Kidney epithelial cell (primary cell): ENCODE measurements around the gene IL6R. TPM values are rescaled to one million over a fixed set of nuclear protein-coding genes. Genes with fewer than 3 reads are reported as not detected.

Experiments
- DNase-seq: peaks from one replicate; pipeline ENCODE4 v3.0.0-alpha.2; 2010; ENCODE audit warnings: low read depth
- H3K27me3 ChIP-seq: 2 replicates; pipeline ENCODE4 v1.6.0; 2011; ENCODE audit warnings: low read length; ENCODE audit not compliant: control insufficient read depth, insufficient read depth
- H3K36me3 ChIP-seq: 2 replicates; pipeline ENCODE4 v1.5.1; 2011; ENCODE audit warnings: low read length; ENCODE audit not compliant: control insufficient read depth, insufficient read depth
- H3K4me3 ChIP-seq: 2 replicates; pipeline ENCODE4 v1.5.1; 2011; ENCODE audit warnings: low read depth, mild to moderate bottlenecking, control low read depth, low read length
- CTCF ChIP-seq: IDR thresholded peaks from 2 replicates; pipeline ENCODE4 v1.5.1; 2011; ENCODE audit warnings: mild to moderate bottlenecking, moderate library complexity, low read length, control low read depth, inconsistent platforms; ENCODE audit not compliant: insufficient read depth, poor library complexity, severe bottlenecking
- total RNA-seq: library from RNA; depleted of rRNA; stranded (reverse); fragments of >200 nt; gene quantifications from 2 replicates; pipeline ENCODE4 v1.2.3, GENCODE V29; 2015

Gene IL6R
- total RNA-seq, 1 donor from 2014 or later, result 9.6 TPM

- TF ChIP-seq CTCF, result no peak
- no peak for DNase-seq
- peaks cover 47% of the 10 kb centered on the region for H3K27me3 ChIP-seq
Measured at GRCh38 chr1:154503898-154504297, 98.8 kb downstream of the IL6R start.

GRCh38 chr1:154512760-154513159, 107.6 kb downstream of the IL6R start:
- Histone ChIP-seq H3K27me3 (peaks cover 6% of the 10 kb centered on the region), H3K36me3 (no peaks in the 10 kb centered on the region), H3K4me3 (no peak overlapping the region)
- no peak for DNase-seq
- TF ChIP-seq CTCF, result no peak

More at GRCh38 chr1:154503898-154504297, 98.8 kb downstream of the IL6R start:
- Histone ChIP-seq H3K4me3 (no peak overlapping the region), H3K36me3 (no peaks in the 10 kb centered on the region)

GRCh38 chr1:154514066-154514553, 109.0 kb downstream of the IL6R start:
- Histone ChIP-seq H3K27me3 (peaks cover 8% of the 10 kb centered on the region), H3K4me3 (no peak overlapping the region), H3K36me3 (no peaks in the 10 kb centered on the region)
- no peak for TF ChIP-seq CTCF
- DNase-seq, result no peak

GRCh38 chr1:154517661-154518060, 112.5 kb downstream of the IL6R start:
- DNase-seq, result no peak
- H3K4me3 ChIP-seq, result no peak overlapping the region
- no peaks in the 10 kb centered on the region for H3K36me3 ChIP-seq
- peaks cover 15% of the 10 kb centered on the region for H3K27me3 ChIP-seq
- no peak for TF ChIP-seq CTCF

Other genes with a start within 250 kb of the IL6R start
- 434 and 529 TPM in 2 replicates for gene TPM3, start 213.2 kb upstream of the IL6R start, total RNA-seq
- gene CFAP141, start 199.0 kb upstream of the IL6R start, total RNA-seq, result not detected in 2 replicates
- 61.7 and 70.9 TPM in 2 replicates for gene UBAP2L, start 184.4 kb upstream of the IL6R start, total RNA-seq
- 106 and 117 TPM in 2 replicates for gene HAX1, start 132.7 kb upstream of the IL6R start, total RNA-seq
- gene AQP10, start 84.2 kb upstream of the IL6R start, total RNA-seq, result not detected in 2 replicates
- 30.9 and 45.2 TPM in 2 replicates for gene ATP8B2, start 79.8 kb upstream of the IL6R start, total RNA-seq
- not detected in 2 replicates for gene TDRD10, start 96.9 kb downstream of the IL6R start, total RNA-seq
- gene SHE, start 97.1 kb downstream of the IL6R start, total RNA-seq, result under 0.01 TPM in 1 of 2 replicates, not detected in the other
- 42.7 and 46.5 TPM in 2 replicates for gene UBE2Q1, start 153.3 kb downstream of the IL6R start, total RNA-seq
- gene CHRNB2, start 162.4 kb downstream of the IL6R start, total RNA-seq, result 2.5 and 3.1 TPM in 2 replicates
- 121 and 149 TPM in 2 replicates for gene ADAR, start 202.8 kb downstream of the IL6R start, total RNA-seq